Vagina (tissue), 2 donors: ENCODE data around the gene PCBP3. TPM values are rescaled to one million over a fixed set of nuclear protein-coding genes. Genes with fewer than 3 reads are reported as not detected.

Experiments
- DNase-seq, 2 donors: peaks; one replicate each; pipeline ENCODE4 v3.0.0-alpha.2; 2017; ENCODE audit errors: extremely low spot score in 2 of 2
- H3K27ac ChIP-seq: fragments of 200-600 bp; sonication (generic); one replicate; pipeline ENCODE4 v1.5.1; 2019
- H3K27me3 ChIP-seq: fragments of 200-600 bp; sonication (generic); one replicate; pipeline ENCODE4 v1.5.1; 2019
- H3K36me3 ChIP-seq, 2 donors: fragments of 200-600 bp; sonication (generic); one replicate each; pipeline ENCODE4 v1.5.1; 2017 to 2019
- H3K4me1 ChIP-seq: fragments of 200-600 bp; sonication (generic); one replicate; pipeline ENCODE4 v1.5.1; 2019
- H3K4me3 ChIP-seq, 2 donors: fragments of 200-600 bp; sonication (generic); 1 replicate in 1 of 2; 2 replicates in 1 of 2; pipeline ENCODE4 v1.5.1; 2016 to 2019
- H3K9me3 ChIP-seq: fragments of 200-600 bp; sonication (generic); one replicate; pipeline ENCODE4 v1.5.1; 2019
- POLR2A ChIP-seq, 2 donors: fragments of 450-650 bp; IDR thresholded peaks; one replicate each; pipeline ENCODE4 v1.6.1; 2017; ENCODE audit warnings: antibody characterized with exemption in 2 of 2, mild to moderate bottlenecking in 2 of 2, moderate library complexity in 2 of 2
- POLR2AphosphoS5 ChIP-seq, 2 donors: sonication (generic); formaldehyde crosslinking; IDR thresholded peaks; one replicate each; pipeline ENCODE4 v1.9.0; 2017; ENCODE audit warnings: antibody characterized with exemption in 2 of 2, mild to moderate bottlenecking in 2 of 2, low read depth in 1 of 2; ENCODE audit not compliant: insufficient read depth in 1 of 2
- intact Hi-C: fragments of 100-400 bp; cut with DNase I; formaldehyde crosslinking; loops from one replicate; pipeline ENCODE4 v1.15.1; 2023
- total RNA-seq: library from RNA; depleted of rRNA; stranded (reverse); fragments of >200 nt; gene quantifications from one replicate; pipeline ENCODE4 v1.2.3, GENCODE V29; 2016
- TF ChIP-seq, protein P1 (sequence below), 3 experiments: fragments of 450-650 bp in 2 of 3; fragments of 200-600 bp in 1 of 3; sonication (generic) in 1 of 3; IDR thresholded peaks; one replicate each; pipeline ENCODE4 v1.5.1; 2017 to 2019; ENCODE audit warnings: antibody characterized with exemption in 3 of 3, mild to moderate bottlenecking in 2 of 3, moderate library complexity in 2 of 3

PCBP3 gene
- total RNA-seq, 1 donor from 2014 or later: 4.9 TPM

DNA sequence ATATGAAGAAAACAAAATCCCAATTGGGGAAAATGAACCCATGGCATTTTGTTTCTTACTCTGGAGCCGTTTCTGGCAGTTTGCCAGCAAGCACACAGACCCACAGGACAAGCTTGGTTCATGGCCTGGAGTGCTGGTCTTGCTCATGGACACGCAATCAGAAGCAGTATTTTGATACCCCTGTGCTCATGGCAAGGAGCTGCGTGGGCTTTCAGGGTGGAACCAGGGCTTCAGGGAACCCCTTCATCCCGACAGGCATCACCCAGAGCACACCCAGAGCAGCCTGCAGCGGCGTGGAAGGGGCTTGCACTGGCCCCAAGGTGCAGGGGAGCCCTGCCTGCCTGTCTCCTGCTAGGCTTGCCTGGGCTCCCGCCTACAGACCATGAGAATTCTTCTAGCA lies 45.4 kb upstream of the PCBP3 start:
- H3K4me1 ChIP-seq: no peaks in the 10 kb centered on the region
- no peak overlapping the region for H3K27ac ChIP-seq
- no peak overlapping the region for H3K4me3 ChIP-seq
- no peak for TF ChIP-seq POLR2AphosphoS5 (IDR thresholded peaks at IDR 0.05; ENCODE audit: insufficient read depth in 1 of 2, low read depth in 1 of 2)
- no peak for DNase-seq
- no peaks in the 10 kb centered on the region for H3K9me3 ChIP-seq
- no peaks in the 10 kb centered on the region for H3K36me3 ChIP-seq
- intact Hi-C loops: loop anchor here (5.0 kb wide), 1 partner anchor 41 kb away; no protein-coding TSS in a partner anchor
- no peaks in the 10 kb centered on the region for H3K27me3 ChIP-seq

DNA sequence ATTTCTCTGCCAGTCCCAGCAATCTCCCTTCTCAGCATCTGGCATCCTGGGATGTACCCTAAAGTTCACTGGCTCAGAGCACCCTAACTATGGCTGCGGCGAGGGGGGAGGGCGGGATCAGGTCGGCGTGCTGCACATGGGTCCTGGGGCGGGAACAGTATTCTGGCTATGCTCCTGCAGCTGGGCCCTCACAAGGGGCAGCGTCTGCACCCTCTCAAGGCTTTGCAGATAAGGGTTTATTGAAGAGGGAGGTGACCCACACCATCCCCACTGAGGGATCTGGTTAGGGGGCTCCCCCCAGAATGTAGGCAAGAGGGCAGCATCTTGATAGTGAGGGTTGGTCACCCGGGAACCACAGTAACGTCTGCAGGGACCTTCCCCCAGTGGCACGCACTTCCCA lies 44.9 kb upstream of the PCBP3 start:
- no peaks in the 10 kb centered on the region for H3K36me3 ChIP-seq
- intact Hi-C loops: loop anchor here (5.0 kb wide), 1 partner anchor 41 kb away; no protein-coding TSS in a partner anchor
- H3K27me3 ChIP-seq: no peaks in the 10 kb centered on the region
- TF ChIP-seq, protein P1, sequence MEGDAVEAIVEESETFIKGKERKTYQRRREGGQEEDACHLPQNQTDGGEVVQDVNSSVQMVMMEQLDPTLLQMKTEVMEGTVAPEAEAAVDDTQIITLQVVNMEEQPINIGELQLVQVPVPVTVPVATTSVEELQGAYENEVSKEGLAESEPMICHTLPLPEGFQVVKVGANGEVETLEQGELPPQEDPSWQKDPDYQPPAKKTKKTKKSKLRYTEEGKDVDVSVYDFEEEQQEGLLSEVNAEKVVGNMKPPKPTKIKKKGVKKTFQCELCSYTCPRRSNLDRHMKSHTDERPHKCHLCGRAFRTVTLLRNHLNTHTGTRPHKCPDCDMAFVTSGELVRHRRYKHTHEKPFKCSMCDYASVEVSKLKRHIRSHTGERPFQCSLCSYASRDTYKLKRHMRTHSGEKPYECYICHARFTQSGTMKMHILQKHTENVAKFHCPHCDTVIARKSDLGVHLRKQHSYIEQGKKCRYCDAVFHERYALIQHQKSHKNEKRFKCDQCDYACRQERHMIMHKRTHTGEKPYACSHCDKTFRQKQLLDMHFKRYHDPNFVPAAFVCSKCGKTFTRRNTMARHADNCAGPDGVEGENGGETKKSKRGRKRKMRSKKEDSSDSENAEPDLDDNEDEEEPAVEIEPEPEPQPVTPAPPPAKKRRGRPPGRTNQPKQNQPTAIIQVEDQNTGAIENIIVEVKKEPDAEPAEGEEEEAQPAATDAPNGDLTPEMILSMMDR (IDR thresholded peaks at IDR 0.05): no peak
- TF ChIP-seq POLR2A (IDR thresholded peaks at IDR 0.05) (no peak), POLR2AphosphoS5 (IDR thresholded peaks at IDR 0.05; ENCODE audit: insufficient read depth in 1 of 2, low read depth in 1 of 2) (no peak)
- H3K4me1 ChIP-seq: no peaks in the 10 kb centered on the region
- H3K9me3 ChIP-seq: no peaks in the 10 kb centered on the region
- DNase-seq: no peak
- no peak overlapping the region for H3K27ac ChIP-seq
- no peak overlapping the region for H3K4me3 ChIP-seq

GRCh38 chr21:45599146-45599581 lies 44.4 kb upstream of the PCBP3 start:
- Histone ChIP-seq H3K27me3 (no peaks in the 10 kb centered on the region), H3K27ac (no peak overlapping the region), H3K36me3 (no peaks in the 10 kb centered on the region), H3K4me1 (no peaks in the 10 kb centered on the region), H3K4me3 (no peak overlapping the region), H3K9me3 (no peaks in the 10 kb centered on the region)
- TF ChIP-seq, protein P1 (IDR thresholded peaks at IDR 0.05): no peak
- TF ChIP-seq POLR2AphosphoS5 (IDR thresholded peaks at IDR 0.05; ENCODE audit: insufficient read depth in 1 of 2, low read depth in 1 of 2) (no peak), POLR2A (IDR thresholded peaks at IDR 0.05) (no peak)
- DNase-seq: no peak
- intact Hi-C loops: loop anchor here (5.0 kb wide), 1 partner anchor 42 kb away; no protein-coding TSS in a partner anchor

GRCh38 chr21:45600248-45600647 lies 43.3 kb upstream of the PCBP3 start:
- Histone ChIP-seq H3K36me3 (no peaks in the 10 kb centered on the region), H3K4me1 (no peaks in the 10 kb centered on the region), H3K27ac (no peak overlapping the region), H3K4me3 (no peak overlapping the region), H3K9me3 (no peaks in the 10 kb centered on the region), H3K27me3 (no peaks in the 10 kb centered on the region)
- no peak for DNase-seq
- TF ChIP-seq POLR2A (IDR thresholded peaks at IDR 0.05): no peak
- TF ChIP-seq, protein P1 (IDR thresholded peaks at IDR 0.05): no peak
- TF ChIP-seq POLR2AphosphoS5 (IDR thresholded peaks at IDR 0.05; ENCODE audit: insufficient read depth in 1 of 2, low read depth in 1 of 2): no peak
- intact Hi-C loops: no loop called here

DNA sequence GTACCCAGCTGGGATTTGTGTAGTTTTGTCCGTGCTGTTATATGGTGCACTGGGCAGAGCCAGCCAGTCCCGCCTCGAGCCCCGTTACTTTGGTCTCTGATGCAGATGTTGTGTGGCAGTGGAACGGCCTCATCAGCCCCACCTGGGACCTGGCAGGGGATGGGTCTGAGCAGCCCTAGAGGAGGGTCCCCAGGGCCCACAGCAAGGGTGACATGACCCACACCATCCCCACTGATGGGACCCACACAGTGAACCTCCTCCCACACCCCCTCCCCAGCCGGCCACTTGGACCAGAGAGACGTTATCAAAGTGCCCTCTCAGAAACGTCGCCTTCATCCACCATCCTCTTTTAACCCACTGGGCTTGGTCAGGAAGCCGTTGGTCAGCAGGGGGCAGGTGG lies 42.0 kb upstream of the PCBP3 start:
- no peaks in the 10 kb centered on the region for H3K27me3 ChIP-seq
- H3K9me3 ChIP-seq: no peaks in the 10 kb centered on the region
- intact Hi-C loops: no loop called here
- no peak overlapping the region for H3K4me3 ChIP-seq
- TF ChIP-seq POLR2A (IDR thresholded peaks at IDR 0.05) (no peak), POLR2AphosphoS5 (IDR thresholded peaks at IDR 0.05; ENCODE audit: insufficient read depth in 1 of 2, low read depth in 1 of 2) (no peak)
- TF ChIP-seq, protein P1 (IDR thresholded peaks at IDR 0.05): no peak
- H3K4me1 ChIP-seq: no peaks in the 10 kb centered on the region
- H3K27ac ChIP-seq: no peak overlapping the region
- DNase-seq: no peak
- no peaks in the 10 kb centered on the region for H3K36me3 ChIP-seq
